ENCODE data around the gene SH3PXD2A.

SH3PXD2A gene

GRCh38 chr10:103580011-103580410 is 275.4 kb downstream of the SH3PXD2A start:
- no peak overlapping the region for H3K4me3 ChIP-seq (ENCODE audit: low read length)
- TF ChIP-seq CTCF (conservative IDR thresholded peaks at IDR 0.05; ENCODE audit: low read depth, low read length): no peak

GRCh38 chr10:103578782-103579382 is 276.5 kb downstream of the SH3PXD2A start:
- DNase-seq (ENCODE audit: low read depth): no peak
- H3K4me3 ChIP-seq (ENCODE audit: low read length): no peak overlapping the region
- TF ChIP-seq CTCF (conservative IDR thresholded peaks at IDR 0.05; ENCODE audit: low read depth, low read length): no peak

More at GRCh38 chr10:103580011-103580410, 275.4 kb downstream of the SH3PXD2A start:
- DNase-seq (ENCODE audit: low read depth): no peak

- DNase-seq (ENCODE audit: low read depth): no peak
- no peak overlapping the region for H3K4me3 ChIP-seq (ENCODE audit: low read length)
- no peak for TF ChIP-seq CTCF (conservative IDR thresholded peaks at IDR 0.05; ENCODE audit: low read depth, low read length)
Observed at GRCh38 chr10:103576862-103577261, 278.5 kb downstream of the SH3PXD2A start.

GRCh38 chr10:103576076-103576471 is 279.3 kb downstream of the SH3PXD2A start:
- DNase-seq (ENCODE audit: low read depth): no peak
- TF ChIP-seq CTCF (conservative IDR thresholded peaks at IDR 0.05; ENCODE audit: low read depth, low read length): no peak
- H3K4me3 ChIP-seq (ENCODE audit: low read length): no peak overlapping the region

GRCh38 chr10:103575416-103576075 is 279.8 kb downstream of the SH3PXD2A start:
- H3K4me3 ChIP-seq (ENCODE audit: low read length): no peak overlapping the region
- TF ChIP-seq CTCF (conservative IDR thresholded peaks at IDR 0.05; ENCODE audit: low read depth, low read length): no peak
- no peak for DNase-seq (ENCODE audit: low read depth)

- no peak for DNase-seq (ENCODE audit: low read depth)
- no peak overlapping the region for H3K4me3 ChIP-seq (ENCODE audit: low read length)
- TF ChIP-seq CTCF (conservative IDR thresholded peaks at IDR 0.05; ENCODE audit: low read depth, low read length): no peak
Observed at GRCh38 chr10:103574097-103575061, 281.0 kb downstream of the SH3PXD2A start.

Measured in retinal pigment epithelial cell (primary cell).